Pancreas (tissue), 10 donors: ENCODE measurements around the gene CTDP1. TPM values are rescaled to one million over a fixed set of nuclear protein-coding genes. Genes with fewer than 3 reads are reported as not detected.
A peak's percentile ranks its signal among the peaks of the same experiment; 100 is the strongest.

Experiments used
- ATAC-seq, 4 donors: fragments of 200-7000 bp; cut with Tn5 transposase; one replicate each; pipeline versions ENCODE4 v1.8.0 to v1.9.1; 2020; ENCODE audit warnings: mild to moderate bottlenecking in 4 of 4, moderate library complexity in 4 of 4
- DNase-seq, 6 donors: peaks; one replicate each; pipeline ENCODE4 v3.0.0-alpha.2; 2020
- FAIRE-seq: peaks from 2 replicates; lab custom pipeline; 2012; peaks lifted over from hg19 to GRCh38; lab: Jason Lieb, UNC
- H3K27ac ChIP-seq, 4 donors: fragments of 200-600 bp; sonication (generic); 1 replicate in 3 of 4; 2 replicates in 1 of 4; pipeline versions ENCODE4 v1.5.0 to v1.8.0; 2020
- H3K27me3 ChIP-seq, 4 donors: fragments of 200-600 bp; one replicate each; pipeline ENCODE4 v1.8.0; 2021
- H3K36me3 ChIP-seq, 3 donors: fragments of 200-600 bp; sonication (generic) in 1 of 3; one replicate each; pipeline versions ENCODE4 v1.5.0 to v1.8.0; 2020 to 2021
- H3K4me1 ChIP-seq, 3 donors: fragments of 200-600 bp; one replicate each; pipeline ENCODE4 v1.8.0; 2021
- H3K4me3 ChIP-seq, 4 donors: fragments of 200-600 bp; sonication (generic) in 2 of 4; one replicate each; pipeline versions ENCODE4 v1.5.0 to v1.8.0; 2020 to 2021
- H3K9me3 ChIP-seq, 4 donors: fragments of 200-600 bp; one replicate each; pipeline ENCODE4 v1.8.0; 2021
- CTCF ChIP-seq, 4 donors: fragments of 200-600 bp; sonication (generic) in 3 of 4; IDR thresholded peaks; one replicate each; pipeline versions ENCODE4 v1.5.0 to v1.8.0; 2021; ENCODE audit warnings: antibody characterized with exemption in 4 of 4
- WGBS, 2 donors: extraction: QIAGEN DNeasy Blood & Tissue Kit; methylation state at CpG; one replicate each; pipeline ENCODE4 v1.1.7; 2013; 5-methylcytosine and 5-hydroxymethylcytosine counted together
- intact Hi-C, 3 donors: fragments of 100-400 bp; cut with DNase I; formaldehyde crosslinking; loops; one replicate each; pipeline versions ENCODE4 v1.11.1 to v1.14.2; 2022
- polyA plus RNA-seq, 2 donors: library from polyadenylated mRNA; stranded (reverse); fragments of 200-250 nt; gene quantifications; one replicate each; pipeline ENCODE4 v1.2.3, GENCODE V29; 2013
- total RNA-seq, 6 donors: library from RNA; stranded (reverse); fragmentation: NEBNext Ultra II Directional in 4 of 6; extraction: Animal tissue kit (Norgen Biotek cat#: 25700) in 4 of 6; gene quantifications; one replicate each; pipeline versions ENCODE4 v1.2.1 to v1.2.4, GENCODE V29; 2021 to 2023
- donor health status: healthy with polysubstance abuse.
- donor health status: DM: no; HTN: no; CAD: no; lungs with moderate emphysema.
- donor health status: DM: no; HTN: no; CAD: no.
- donor health status: control.
- donor health status: control.
- donor health status: Bipolar disorder and iron deficiency.
- donor health status: DM: yes; HTN: yes; CAD: no.
- donor health status: DM: no; HTN: no; CAD: no.
- donor health status: DM: no; HTN: no; CAD: no.
- donor health status: DM: yes; HTN: yes; CAD: no.

The CTDP1 gene
- total and polyA plus RNA-seq, 8 donors, result 9.8 to 14.4 (median 10.5) TPM

- intact Hi-C loops, result loop anchor here in 2 of 3 donors (5.0 kb wide), 1 partner anchor 259 kb away; no protein-coding TSS in a partner anchor
- DNase-seq (no peak), FAIRE-seq (no peak), ATAC-seq (no peak)
- Histone ChIP-seq H3K4me1 (no peaks in the 10 kb centered on the region), H3K36me3 (no peaks in the 10 kb centered on the region), H3K9me3 (no peaks in the 10 kb centered on the region), H3K27ac (no peak overlapping the region), H3K27me3 (peaks cover 0 to 7% (median 0%) of the 10 kb centered on the region in 4 donors), H3K4me3 (no peak overlapping the region)
- TF ChIP-seq CTCF (IDR thresholded peaks at IDR 0.05), result no peak
- 67 to 80% methylated on average over 10 of the region's 10 CpGs for WGBS, 2 donors
These were observed 38.7 kb upstream of the CTDP1 start for GRCh38 chr18:79640875-79641274.

DNA sequence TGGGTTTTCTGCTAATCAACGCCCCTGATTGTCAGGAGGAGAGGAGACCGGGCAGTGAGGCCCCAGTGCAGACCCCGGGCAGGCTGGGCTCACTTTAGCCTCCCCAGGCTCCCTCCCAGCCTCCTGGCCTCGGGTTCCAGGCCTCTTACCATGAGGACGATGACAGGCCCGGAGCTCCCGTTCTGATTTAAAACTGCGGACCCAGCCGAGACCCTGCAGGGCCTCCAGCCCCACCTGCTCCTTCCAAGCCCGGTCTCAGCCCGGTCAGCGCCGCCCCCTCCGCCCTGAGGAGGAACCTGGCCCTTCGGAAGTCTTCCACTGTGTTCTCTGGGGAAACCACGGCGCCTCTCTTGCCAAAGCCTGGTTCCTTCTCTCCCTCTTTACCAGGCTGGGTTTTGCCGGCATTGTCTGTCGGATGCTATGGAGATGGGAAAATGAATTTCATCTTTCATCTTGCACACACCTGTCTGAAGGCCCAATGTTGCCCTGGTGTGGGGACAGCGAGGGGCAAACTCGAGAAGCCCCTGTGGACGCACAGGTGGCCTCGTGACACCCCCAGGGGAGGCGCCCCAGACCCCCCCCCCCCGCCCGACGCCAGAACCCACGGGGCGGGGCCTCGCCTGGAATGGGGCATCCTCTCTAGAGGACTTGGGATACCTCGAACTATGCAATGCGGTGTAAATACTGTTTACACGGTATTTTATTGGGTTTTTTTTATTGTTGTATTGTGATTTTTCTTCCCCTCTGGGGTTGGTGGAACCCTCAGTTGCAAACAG is 37.7 kb upstream of the CTDP1 start:
- Histone ChIP-seq H3K27ac (no peak overlapping the region), H3K9me3 (no peaks in the 10 kb centered on the region), H3K4me1 (no peaks in the 10 kb centered on the region), H3K4me3 (no peak overlapping the region), H3K36me3 (no peaks in the 10 kb centered on the region), H3K27me3 (peaks cover 0 to 7% (median 0%) of the 10 kb centered on the region in 4 donors)
- DNase-seq (peak in 1 of 6 donors; percentile 47), FAIRE-seq (no peak), ATAC-seq (no peak)
- 72 to 82% methylated on average over 33 of the region's 33 CpGs for WGBS, 2 donors
- TF ChIP-seq CTCF (IDR thresholded peaks at IDR 0.05), result no peak
- intact Hi-C loops, result loop anchor here in 2 of 3 donors (5.0 kb wide), 1 partner anchor 260 kb away; no protein-coding TSS in a partner anchor

- no peaks in the 10 kb centered on the region for H3K36me3 ChIP-seq
- H3K27me3 ChIP-seq, result peaks cover 0 to 4% (median 0%) of the 10 kb centered on the region in 4 donors
- H3K9me3 ChIP-seq, result no peaks in the 10 kb centered on the region
- ATAC-seq, result no peak
- H3K4me1 ChIP-seq, result no peaks in the 10 kb centered on the region
- WGBS, 2 donors, result 79 to 83% methylated on average over 6 of the region's 6 CpGs
- H3K27ac ChIP-seq, result no peak overlapping the region
- intact Hi-C loops, result loop anchor here in 2 of 3 donors (5.0 kb wide), 1 partner anchor 260 kb away; no protein-coding TSS in a partner anchor
- TF ChIP-seq CTCF (IDR thresholded peaks at IDR 0.05), result no peak
- H3K4me3 ChIP-seq, result no peak overlapping the region
- no peak for DNase-seq
- FAIRE-seq, result no peak
These were observed 37.0 kb upstream of the CTDP1 start for GRCh38 chr18:79642626-79643025.

DNA sequence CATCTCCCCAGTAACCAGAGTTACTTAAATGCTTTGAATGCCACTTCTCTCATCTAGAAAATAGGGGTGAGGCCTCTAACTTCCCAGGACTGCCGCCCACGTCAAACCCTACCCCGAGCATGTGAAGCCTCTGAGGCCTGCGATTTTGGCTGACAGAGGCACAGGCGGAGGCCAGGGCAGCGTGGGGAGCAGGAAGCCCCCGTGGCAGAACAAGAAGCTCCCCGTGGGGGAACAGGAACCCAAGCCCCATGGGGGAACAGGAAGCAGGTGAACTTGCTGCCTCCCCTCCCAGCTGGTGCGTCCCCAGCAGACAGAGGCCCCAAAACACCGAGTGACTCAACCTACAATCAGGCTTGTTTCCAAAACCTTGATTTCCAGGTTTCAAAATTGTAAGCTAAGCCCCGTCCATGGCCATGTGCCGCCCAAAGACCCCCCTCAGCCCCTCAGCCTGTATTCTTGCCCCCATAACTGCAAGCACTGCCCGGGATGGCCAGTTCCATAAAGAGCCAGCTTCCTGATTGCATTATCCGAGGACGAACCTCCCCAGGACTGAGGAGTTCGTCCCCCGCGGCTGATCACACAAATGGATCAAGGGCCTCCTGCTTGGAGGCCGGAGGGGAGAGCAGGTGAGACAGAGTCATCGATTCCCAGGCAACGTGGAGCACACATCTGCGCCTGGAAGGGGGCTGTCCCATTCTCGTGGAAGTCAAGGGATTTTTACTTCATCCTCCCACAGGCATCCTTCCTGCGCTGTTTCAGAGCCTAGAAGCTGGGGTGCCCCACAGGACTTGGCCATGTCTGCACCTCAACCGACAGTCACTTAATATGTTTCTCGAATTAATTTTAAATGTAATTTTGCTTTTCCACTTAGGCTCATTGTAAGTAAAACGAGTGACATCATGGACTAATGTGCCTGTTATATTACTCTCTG is 36.3 kb upstream of the CTDP1 start:
- 57 to 61% methylated on average over 27 of the region's 27 CpGs for WGBS, 2 donors
- ATAC-seq, result peak in 2 of 4 donors; percentile 32 to 54
- H3K27me3 ChIP-seq, result no peaks in the 10 kb centered on the region
- intact Hi-C loops, result loop anchor here in 2 of 3 donors (5.0 kb wide), 1 partner anchor 261 kb away; no protein-coding TSS in a partner anchor
- no peak overlapping the region for H3K27ac ChIP-seq
- no peaks in the 10 kb centered on the region for H3K9me3 ChIP-seq
- no peaks in the 10 kb centered on the region for H3K4me1 ChIP-seq
- no peak for TF ChIP-seq CTCF (IDR thresholded peaks at IDR 0.05)
- FAIRE-seq, result no peak
- DNase-seq, result peak in 1 of 6 donors; percentile 31
- H3K36me3 ChIP-seq, result no peaks in the 10 kb centered on the region
- no peak overlapping the region for H3K4me3 ChIP-seq
